Memory B cell (primary cell): Measurements from ENCODE around the gene CLN6.
"Not testable (repeated sequence)": the region's sequence is repeated elsewhere in the genome, so short reads cannot be mapped to it uniquely, and the experiment has no call there.

ENCODE experiments used
- ATAC-seq: fragments of 150-1000 bp; cut with Tn5 transposase; 2 replicates; pipeline ENCODE4 v1.10.0; 2021; ENCODE audit warnings: low read depth, mild to moderate bottlenecking, moderate library complexity
- DNase-seq, 2 donors: peaks; one replicate each; pipeline ENCODE4 v3.0.0; 2022; ENCODE audit warnings: low spot score in 2 of 2
- H3K27ac Mint-ChIP-seq: one replicate; pipeline ENCODE4 v1.8.0; 2022; ENCODE audit warnings: mild to moderate bottlenecking, moderate library complexity, mixed read lengths
- H3K27me3 Mint-ChIP-seq: one replicate; pipeline ENCODE4 v1.8.0; 2022; ENCODE audit warnings: mixed read lengths
- H3K36me3 Mint-ChIP-seq: one replicate; pipeline ENCODE4 v1.8.0; 2022; ENCODE audit warnings: mild to moderate bottlenecking, mixed read lengths
- H3K4me1 Mint-ChIP-seq: one replicate; pipeline ENCODE4 v1.8.0; 2022; ENCODE audit warnings: mixed read lengths
- H3K4me3 Mint-ChIP-seq: one replicate; pipeline ENCODE4 v1.8.0; 2022; ENCODE audit warnings: mild to moderate bottlenecking, moderate library complexity, mixed read lengths
- H3K9me3 Mint-ChIP-seq: one replicate; pipeline ENCODE4 v1.8.0; 2022; ENCODE audit warnings: mixed read lengths

Gene CLN6

GRCh38 chr15:68187559-68187958, 42.0 kb downstream of the CLN6 start:
- peaks cover 4% of the 10 kb centered on the region for H3K4me1 Mint-ChIP-seq
- H3K36me3 Mint-ChIP-seq = peaks cover 30% of the 10 kb centered on the region
- no peak for ATAC-seq
- DNase-seq = no peak
- H3K27me3 Mint-ChIP-seq = no peaks in the 10 kb centered on the region
- H3K27ac Mint-ChIP-seq = peak overlapping the region; percentile 22
- H3K9me3 Mint-ChIP-seq = no peaks in the 10 kb centered on the region
- H3K4me3 Mint-ChIP-seq = no peak overlapping the region

DNA sequence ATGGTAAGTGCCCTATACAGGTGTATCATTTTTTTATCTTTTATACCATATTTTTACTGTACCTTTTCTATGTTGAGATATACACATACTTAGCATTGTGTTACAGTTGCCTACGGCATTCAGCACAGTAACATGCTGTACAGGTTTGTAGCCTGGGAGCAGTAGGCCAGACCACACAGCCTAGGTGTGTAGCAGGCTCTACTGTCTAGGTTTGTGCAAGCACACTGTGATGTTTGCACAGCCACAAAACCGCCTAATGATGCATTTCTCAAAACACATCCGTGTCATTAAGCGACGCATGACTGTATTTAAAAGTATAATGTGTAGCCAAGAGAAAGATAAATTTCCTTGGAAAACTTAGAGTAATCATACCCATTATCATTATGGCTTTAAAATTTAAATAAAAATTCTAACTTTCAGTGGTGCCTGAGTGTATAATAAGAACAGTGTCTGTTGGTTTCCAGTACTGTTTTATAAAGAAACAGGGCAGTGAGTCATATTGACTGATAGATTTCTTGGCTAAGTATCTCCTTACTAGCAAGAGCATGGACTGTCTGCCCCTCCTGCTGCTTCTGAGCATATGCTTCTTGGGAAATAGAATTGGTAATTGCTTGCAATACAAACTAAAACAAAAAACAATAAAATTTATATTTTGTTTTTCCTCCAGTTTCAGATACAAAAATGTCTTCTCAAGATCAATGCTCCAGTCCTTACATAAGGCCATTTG, 42.7 kb downstream of the CLN6 start:
- Mint-ChIP-seq H3K4me1 (peaks cover 4% of the 10 kb centered on the region), H3K4me3 (no peak overlapping the region), H3K9me3 (no peaks in the 10 kb centered on the region), H3K27ac (no peak overlapping the region), H3K36me3 (peaks cover 32% of the 10 kb centered on the region), H3K27me3 (no peaks in the 10 kb centered on the region)
- DNase-seq = no peak
- no peak for ATAC-seq

DNA sequence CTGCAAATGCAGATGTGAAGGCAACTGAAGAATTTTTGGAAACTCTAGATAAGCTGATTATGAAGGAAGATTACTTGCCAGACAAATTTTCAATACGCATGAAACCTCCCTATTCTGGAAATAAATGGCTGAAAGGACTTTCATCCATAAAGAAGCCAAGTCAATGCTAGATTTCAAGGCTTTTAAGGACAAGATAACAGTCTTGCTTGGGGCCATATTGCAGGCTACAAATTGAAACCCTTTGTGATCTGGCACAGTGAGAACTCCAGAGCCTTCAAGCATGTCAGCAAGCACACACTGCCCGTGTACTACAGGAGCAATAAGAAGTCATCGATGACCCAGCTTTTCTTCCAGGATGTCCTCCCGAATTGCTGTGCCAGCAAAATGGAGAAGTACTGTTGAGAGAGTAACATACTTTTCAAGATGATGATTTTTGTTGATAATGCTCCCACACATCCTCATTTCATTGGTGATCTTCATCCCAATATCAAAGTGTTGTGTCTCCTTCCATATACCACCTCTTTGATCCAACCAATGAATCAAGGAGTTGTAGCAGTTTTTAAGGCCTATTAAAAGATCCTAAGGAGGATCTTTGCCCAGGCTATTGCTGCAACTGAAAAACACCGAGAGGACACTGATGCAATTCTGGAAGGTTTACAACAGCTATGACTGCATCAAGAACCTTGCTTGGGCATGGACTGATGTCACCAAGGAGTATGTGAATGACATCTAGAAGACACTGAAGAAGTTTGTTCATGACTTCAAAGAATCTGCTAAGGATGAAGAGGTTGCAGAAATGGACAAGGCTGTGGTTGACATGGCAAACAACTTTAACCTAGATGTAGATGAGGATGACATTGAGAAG, 44.7 kb downstream of the CLN6 start:
- Mint-ChIP-seq H3K4me1 (no peaks in the 10 kb centered on the region), H3K4me3 (no peak overlapping the region), H3K36me3 (peaks cover 41% of the 10 kb centered on the region), H3K27me3 (no peaks in the 10 kb centered on the region), H3K9me3 (no peaks in the 10 kb centered on the region), H3K27ac (no peak overlapping the region)
- ATAC-seq (no peak), DNase-seq (no peak)

DNA sequence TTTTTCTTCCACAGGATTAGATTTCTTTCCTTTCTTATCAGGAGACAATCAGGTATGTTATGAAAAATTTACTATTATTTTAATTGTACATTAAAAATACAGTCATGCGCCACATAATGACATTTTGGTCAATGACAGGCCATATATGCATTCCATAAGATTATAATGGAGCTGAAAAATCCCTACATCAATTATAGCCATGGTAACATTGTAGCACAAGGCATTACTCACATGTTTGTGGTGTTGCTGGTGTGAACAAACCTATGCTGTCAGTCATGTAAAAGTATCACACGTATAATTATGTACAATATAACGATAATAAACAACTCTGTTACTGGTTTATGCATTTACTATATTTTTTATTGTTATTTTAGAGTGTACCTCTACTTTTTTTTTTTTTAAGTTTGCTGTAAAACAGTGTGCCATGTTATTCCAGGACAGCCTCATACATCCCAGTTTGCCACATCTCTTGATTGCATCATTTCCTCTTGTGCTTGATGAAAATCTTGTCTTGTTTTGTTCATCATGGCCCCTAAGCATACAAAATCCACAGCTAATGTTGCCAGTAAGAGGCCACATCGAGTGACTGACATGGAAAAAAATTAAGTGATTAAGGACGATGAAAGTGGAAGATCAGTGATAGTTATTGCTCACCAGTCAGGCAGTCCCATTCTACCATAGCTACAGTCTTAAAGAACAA, 45.8 kb downstream of the CLN6 start:
- Mint-ChIP-seq H3K27me3 (no peaks in the 10 kb centered on the region), H3K9me3 (no peaks in the 10 kb centered on the region), H3K4me3 (no peak overlapping the region), H3K27ac (no peak overlapping the region), H3K4me1 (no peaks in the 10 kb centered on the region), H3K36me3 (peaks cover 39% of the 10 kb centered on the region)
- DNase-seq (no peak), ATAC-seq (no peak)

- H3K4me1 Mint-ChIP-seq = no peaks in the 10 kb centered on the region
Observed at GRCh38 chr15:68177742-68178141, 51.8 kb downstream of the CLN6 start.

DNA sequence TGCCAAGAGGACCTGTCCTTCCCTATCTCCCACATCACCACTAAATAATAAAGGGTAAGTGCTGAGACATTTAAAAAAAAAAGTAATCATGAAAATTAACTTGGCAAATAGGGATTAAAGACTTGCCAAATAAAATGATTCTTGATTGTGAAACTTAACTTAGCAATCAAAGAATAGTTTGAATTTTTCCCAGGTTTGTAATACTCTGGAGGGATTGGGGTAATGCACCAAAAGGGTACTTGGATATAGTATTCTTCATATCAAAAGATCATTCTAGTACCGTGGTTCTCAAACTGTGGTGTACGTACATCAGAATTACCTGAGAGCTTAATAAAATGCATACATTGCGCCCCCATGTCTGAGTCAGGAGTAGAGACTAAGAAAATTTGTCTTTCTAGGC, 52.9 kb downstream of the CLN6 start:
- no peaks in the 10 kb centered on the region for H3K27me3 Mint-ChIP-seq
- no peak for ATAC-seq
- DNase-seq = no peak
- H3K4me3 Mint-ChIP-seq = no peak overlapping the region
- no peak overlapping the region for H3K27ac Mint-ChIP-seq
- H3K36me3 Mint-ChIP-seq = peaks cover 34% of the 10 kb centered on the region
- H3K4me1 Mint-ChIP-seq = no peaks in the 10 kb centered on the region
- H3K9me3 Mint-ChIP-seq = no peaks in the 10 kb centered on the region

More at GRCh38 chr15:68177742-68178141, 51.8 kb downstream of the CLN6 start:
- no peak overlapping the region for H3K4me3 Mint-ChIP-seq
- H3K9me3 Mint-ChIP-seq = no peaks in the 10 kb centered on the region
- no peak overlapping the region for H3K27ac Mint-ChIP-seq
- ATAC-seq = no peak
- peaks cover 32% of the 10 kb centered on the region for H3K36me3 Mint-ChIP-seq
- no peaks in the 10 kb centered on the region for H3K27me3 Mint-ChIP-seq
- no peak for DNase-seq

- Mint-ChIP-seq H3K4me1 (no peaks in the 10 kb centered on the region), H3K27me3 (no peaks in the 10 kb centered on the region), H3K36me3 (peaks cover 31% of the 10 kb centered on the region), H3K4me3 (no peak overlapping the region), H3K27ac (no peak overlapping the region), H3K9me3 (no peaks in the 10 kb centered on the region)
- DNase-seq (no peak), ATAC-seq (no peak)
Observed at GRCh38 chr15:68175526-68175925, 54.0 kb downstream of the CLN6 start.

GRCh38 chr15:68173119-68173518, 56.4 kb downstream of the CLN6 start:
- H3K36me3 Mint-ChIP-seq = peaks cover 34% of the 10 kb centered on the region
- no peak overlapping the region for H3K27ac Mint-ChIP-seq
- no peak for DNase-seq

DNA sequence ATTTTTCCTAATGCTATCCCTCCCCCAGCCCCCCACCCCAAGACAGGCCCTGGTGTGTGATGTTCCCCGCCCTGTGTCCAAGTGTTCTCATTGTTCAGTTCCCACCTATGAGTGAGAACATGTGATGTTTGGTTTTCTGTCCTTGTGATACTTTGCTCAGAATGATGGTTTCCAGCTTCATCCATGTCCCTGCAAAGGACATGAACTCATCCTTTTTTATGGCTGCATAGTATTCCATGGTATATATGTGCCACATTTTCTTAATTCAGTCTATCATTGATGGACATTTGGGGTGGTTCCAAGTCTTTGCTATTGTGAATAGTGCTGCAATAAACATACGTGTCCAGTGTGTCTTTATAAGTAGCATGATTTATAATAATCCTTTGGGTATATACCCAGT, 57.5 kb downstream of the CLN6 start:
- H3K27ac Mint-ChIP-seq, H3K27me3 Mint-ChIP-seq, DNase-seq, H3K4me1 Mint-ChIP-seq, H3K4me3 Mint-ChIP-seq, H3K9me3 Mint-ChIP-seq, ATAC-seq: not testable (repeated sequence)
- peaks cover 27% of the 10 kb centered on the region for H3K36me3 Mint-ChIP-seq

More at GRCh38 chr15:68173119-68173518, 56.4 kb downstream of the CLN6 start:
- Mint-ChIP-seq H3K9me3 (no peaks in the 10 kb centered on the region), H3K4me3 (no peak overlapping the region), H3K27me3 (no peaks in the 10 kb centered on the region), H3K4me1 (no peaks in the 10 kb centered on the region)
- no peak for ATAC-seq

GRCh38 chr15:68166847-68167246, 62.7 kb downstream of the CLN6 start:
- Mint-ChIP-seq H3K4me3 (no peak overlapping the region), H3K4me1 (no peaks in the 10 kb centered on the region), H3K36me3 (peaks cover 24% of the 10 kb centered on the region), H3K9me3 (peaks cover 1% of the 10 kb centered on the region), H3K27me3 (no peaks in the 10 kb centered on the region), H3K27ac (no peak overlapping the region)
- DNase-seq = no peak
- no peak for ATAC-seq

DNA sequence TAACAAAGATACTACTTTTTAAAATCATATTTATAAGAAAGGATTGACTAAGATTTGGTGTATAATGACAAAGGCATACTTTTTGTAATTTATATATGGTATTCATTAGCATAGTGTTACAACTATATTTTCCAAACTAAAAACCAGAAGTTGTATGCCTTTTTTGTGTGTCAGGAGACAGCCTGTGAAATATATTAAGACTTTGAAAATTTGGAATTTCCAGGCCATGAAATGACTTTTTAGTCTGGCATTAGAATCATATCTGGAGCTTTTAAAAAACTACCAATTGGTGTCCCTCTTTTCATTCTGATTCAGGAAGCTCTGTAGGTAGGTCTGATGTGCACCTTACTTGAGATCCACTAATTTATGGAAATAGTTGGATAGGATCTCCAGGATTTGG, 66.3 kb downstream of the CLN6 start:
- Mint-ChIP-seq H3K4me3 (no peak overlapping the region), H3K27ac (peak overlapping the region; percentile 76), H3K27me3 (no peaks in the 10 kb centered on the region), H3K9me3 (peaks cover 1% of the 10 kb centered on the region), H3K36me3 (peaks cover 30% of the 10 kb centered on the region), H3K4me1 (no peaks in the 10 kb centered on the region)
- DNase-seq (no peak), ATAC-seq (no peak)

DNA sequence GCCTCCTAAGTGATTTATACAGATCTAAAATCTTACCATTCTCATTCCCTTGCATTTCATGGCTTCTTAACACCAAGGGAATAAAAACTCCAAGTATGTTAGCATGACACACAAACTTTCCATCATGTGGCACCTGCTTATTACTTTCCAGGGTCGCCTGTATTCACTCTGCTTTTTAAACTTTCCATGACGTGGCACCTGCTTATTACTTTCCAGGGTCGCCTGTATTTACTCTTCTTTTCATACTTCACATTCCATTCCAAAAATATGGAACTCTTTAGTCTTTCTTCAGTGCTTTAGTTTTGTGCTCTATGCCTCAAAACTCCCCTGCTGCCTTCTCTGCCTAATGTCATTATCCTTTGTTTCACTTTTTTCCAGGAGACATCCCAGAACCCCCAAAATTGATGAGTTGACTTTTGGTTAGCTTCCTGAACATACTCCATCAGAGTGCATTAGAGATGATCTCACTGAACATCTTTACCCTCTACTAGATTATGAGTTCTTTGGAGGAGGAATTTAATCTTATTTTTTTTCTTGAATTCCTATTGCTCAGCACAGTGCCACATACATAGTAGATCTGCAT, 71.4 kb downstream of the CLN6 start:
- no peak overlapping the region for H3K27ac Mint-ChIP-seq
- H3K36me3 Mint-ChIP-seq = peaks cover 31% of the 10 kb centered on the region
- DNase-seq = no peak
- no peak for ATAC-seq
- no peaks in the 10 kb centered on the region for H3K4me1 Mint-ChIP-seq
- H3K27me3 Mint-ChIP-seq = no peaks in the 10 kb centered on the region
- H3K9me3 Mint-ChIP-seq = peaks cover 1% of the 10 kb centered on the region
- H3K4me3 Mint-ChIP-seq = no peak overlapping the region

DNA sequence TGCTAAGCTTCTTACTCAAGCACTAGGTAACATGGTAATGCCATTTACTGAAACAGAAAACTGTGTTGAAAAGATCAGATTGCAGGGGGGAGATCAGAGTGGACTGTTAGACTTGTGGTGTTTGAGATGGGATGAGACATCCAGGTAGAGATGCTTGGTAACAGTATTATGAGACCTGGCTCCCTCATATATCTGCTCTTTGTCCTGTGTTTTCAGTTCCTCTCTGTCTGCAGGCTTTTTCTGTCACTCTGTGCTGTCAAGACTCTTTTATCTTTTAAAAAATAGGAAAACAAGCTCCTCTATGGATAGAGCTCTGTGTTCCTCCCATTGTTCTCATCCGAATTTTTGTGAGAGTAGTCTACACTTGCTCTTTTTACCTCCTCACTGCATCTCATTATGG, 72.5 kb downstream of the CLN6 start:
- H3K4me3 Mint-ChIP-seq = no peak overlapping the region
- H3K9me3 Mint-ChIP-seq = no peaks in the 10 kb centered on the region
- no peak overlapping the region for H3K27ac Mint-ChIP-seq
- no peaks in the 10 kb centered on the region for H3K4me1 Mint-ChIP-seq
- DNase-seq (no peak), ATAC-seq (no peak)
- no peaks in the 10 kb centered on the region for H3K27me3 Mint-ChIP-seq
- H3K36me3 Mint-ChIP-seq = peaks cover 27% of the 10 kb centered on the region
